DMS153 (cell line): ENCODE data around the gene NR2C2.
"Not testable (repeated sequence)": the region's sequence is repeated elsewhere in the genome, so short reads cannot be mapped to it uniquely, and the experiment has no call there.

Experiments used
- DNase-seq: peaks from one replicate; lab custom pipeline; 2025; lab: John Stamatoyannopoulos, UW

NR2C2 gene

DNA sequence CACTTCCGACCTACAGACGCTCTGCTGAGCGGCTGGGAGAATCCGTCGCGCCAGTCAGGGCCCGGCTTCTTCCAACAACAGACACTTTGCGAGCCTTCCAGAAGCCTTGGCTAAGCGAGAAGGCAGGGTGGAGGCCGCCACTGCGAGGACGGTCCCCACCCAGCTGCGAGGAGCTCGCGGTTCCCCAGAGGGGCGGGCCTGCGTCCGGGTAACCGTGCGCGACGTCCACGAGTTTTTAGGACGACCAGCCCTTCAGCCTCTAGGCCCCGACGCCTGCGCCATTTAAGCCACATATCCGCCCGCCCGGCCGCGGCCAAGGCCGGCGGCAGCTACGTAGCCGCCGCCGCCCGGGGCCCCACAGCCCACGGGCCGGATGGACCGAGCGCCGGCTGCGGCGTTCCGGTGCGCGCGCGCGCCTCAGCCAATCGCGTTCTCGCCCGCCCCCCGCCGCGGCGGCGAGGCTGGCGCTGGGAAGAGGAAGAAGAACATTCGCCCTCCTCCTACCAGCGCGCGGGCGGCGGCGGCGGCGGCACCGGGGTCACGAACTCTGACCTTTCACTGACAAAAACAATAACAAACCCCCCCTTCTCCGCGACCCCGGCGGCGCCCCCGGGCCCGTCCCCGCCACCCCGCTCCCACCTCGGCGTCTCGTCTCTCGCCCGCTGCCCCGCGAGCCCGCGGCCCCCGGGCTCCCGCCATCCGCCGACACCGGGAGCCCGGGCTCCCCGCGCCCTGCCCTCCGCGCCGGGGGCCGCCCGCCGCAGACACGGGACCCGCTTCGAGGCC is at the start of gene NR2C2:
NR2C2 (plus strand) TSS at position 484 of the 786 bp plus-strand sequence. CDS start 56,332 bp downstream, outside the sequence.
- DNase-seq, result peak; percentile 20

DNA sequence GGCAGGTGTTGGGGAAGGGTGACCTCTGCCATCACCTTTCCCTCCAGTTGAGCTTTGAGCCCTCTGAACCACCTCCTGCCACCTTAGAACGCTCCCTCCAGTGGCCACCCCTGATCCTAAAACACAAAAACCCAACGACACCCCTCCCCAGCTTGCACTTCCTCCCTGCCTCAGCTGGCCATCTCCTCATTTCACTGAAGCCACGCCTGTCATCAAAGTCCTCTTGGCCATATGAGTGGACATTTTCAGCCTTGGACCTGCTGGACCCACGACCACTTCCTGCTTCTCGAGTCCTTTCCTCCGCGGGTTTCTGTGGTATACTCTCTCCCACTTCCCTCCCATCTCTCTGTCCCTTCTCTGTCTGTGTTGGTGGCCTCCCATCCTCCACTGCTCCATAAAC is 48.5 kb upstream of the NR2C2 start:
- DNase-seq, result no peak

DNA sequence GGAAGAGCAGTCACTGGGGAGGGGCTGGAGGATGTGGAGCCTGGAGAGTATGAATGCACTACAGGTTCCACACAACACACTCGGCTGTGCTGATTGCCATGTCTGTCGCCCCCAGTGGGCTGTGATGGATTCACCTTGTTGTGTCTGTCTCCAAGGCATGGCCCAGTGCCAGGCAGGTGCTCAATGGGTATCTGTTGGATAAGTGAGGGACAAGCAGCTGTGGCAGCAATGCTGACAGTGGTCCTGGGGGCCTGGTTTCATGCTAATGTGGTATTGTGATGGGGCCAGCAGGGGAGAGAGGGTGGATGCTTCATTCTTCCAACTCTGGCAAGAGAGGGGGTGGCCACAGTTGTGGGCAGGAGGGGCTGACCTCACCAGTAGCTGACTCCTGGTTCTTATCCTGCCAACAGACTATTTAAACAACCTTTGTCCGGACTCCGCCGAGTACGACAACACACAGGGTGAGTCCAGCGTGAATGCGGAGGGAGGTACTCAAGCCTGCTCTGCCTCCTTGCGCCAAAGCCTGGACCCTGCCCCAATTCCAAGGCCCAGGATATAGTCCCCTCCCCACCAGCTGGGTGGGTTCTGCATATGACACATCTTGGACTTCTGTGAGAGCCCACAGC is 47.3 kb upstream of the NR2C2 start:
- no peak for DNase-seq

DNA sequence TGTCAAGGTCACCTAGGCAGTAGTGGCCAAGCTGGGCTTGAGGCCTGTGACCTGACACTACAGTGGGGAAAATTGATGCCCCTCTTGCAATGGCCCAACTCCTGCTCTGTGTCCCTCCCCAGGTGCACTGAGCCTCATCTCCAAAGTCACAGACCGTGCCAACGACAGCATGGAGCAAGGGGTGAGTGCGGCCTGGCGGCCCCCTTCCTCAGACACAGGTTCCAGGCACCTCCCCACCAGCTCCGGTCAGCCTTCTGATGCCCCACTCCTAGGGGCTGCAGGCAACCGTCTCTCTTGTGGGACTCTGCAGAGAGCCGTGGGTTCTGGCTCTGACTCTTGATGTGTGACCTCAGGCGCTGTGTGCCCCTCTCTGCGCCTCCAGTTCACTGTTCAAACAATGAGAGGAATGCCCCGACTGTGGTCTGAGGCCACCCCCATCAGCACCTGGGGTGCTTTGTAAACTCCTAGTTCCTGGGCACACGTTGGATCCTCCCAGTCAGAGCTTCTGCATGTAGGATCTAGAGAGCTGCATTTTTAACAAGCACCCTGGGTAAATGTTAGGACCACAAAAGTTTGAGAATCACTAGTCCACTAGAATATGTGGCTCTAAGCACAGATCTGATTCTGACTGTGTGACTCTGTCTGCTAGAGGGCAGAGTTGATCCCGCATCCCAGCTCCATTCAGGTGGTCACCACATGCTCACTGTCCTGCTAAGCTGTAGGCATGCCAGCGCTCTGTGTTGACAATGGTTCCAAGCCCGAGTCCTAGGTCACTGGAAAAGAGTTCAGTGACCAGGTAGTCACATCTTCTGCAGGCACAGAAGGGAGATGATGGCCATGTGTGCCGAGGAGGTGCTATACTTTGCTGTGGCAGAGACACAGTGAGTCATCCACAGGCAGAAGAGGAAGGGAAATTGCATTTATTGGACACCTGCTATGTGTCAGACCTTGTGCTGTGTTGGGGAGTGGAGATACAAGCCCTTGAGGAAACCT is 46.2 kb upstream of the NR2C2 start:
- DNase-seq, result no peak

GRCh38 chr3:14902719-14903118 is 44.7 kb upstream of the NR2C2 start:
- DNase-seq, result no peak

DNA sequence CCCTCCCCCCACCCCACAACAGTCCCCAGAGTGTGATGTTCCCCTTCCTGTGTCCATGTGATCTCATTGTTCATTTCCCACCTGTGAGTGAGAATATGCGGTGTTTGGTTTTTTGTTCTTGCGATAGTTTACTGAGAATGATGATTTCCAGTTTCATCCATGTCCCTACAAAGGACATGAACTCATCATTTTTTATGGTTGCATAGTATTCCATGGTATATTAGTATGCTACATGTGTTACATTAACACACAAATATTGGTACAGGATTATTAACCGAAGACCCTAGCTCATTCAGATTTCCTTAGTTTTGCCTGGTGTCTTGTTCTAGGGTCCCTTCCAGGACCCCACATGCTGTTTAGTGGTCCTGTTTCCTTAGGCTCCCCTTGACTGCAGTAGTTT is 43.9 kb upstream of the NR2C2 start:
- DNase-seq, result not testable (repeated sequence)

DNA sequence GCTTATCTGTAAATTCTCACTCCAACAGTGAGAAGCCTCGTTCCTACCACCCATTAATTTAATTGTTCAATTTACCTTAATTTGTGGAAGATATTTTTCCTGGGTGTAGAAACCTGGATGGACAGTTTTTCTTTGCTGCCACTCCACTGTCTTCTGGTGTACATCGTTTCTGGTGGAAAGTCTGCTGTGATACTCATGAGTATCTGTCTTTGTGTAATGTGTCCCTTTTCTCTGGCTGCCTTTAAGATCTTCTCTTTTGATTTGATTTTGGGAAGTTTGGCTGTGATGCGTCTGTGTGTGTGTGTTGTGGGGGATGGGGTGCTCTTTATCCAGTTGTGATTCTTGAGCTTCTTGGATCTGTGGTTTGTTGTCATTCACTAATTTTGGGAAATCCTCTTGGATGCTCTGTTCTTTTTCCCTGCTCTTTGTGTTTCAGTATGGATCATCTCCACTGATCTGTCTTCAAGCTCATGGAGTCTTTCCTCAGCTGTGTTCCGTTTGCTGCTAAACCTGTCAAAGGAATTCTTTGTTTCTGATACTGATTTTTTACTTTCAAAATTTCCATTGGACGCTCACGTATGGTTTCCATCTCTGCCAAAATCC is 42.2 kb upstream of the NR2C2 start:
- no peak for DNase-seq

GRCh38 chr3:14906355-14906971 is 40.9 kb upstream of the NR2C2 start:
- no peak for DNase-seq

GRCh38 chr3:14907043-14907966 is 40.1 kb upstream of the NR2C2 start:
- DNase-seq, result no peak

DNA sequence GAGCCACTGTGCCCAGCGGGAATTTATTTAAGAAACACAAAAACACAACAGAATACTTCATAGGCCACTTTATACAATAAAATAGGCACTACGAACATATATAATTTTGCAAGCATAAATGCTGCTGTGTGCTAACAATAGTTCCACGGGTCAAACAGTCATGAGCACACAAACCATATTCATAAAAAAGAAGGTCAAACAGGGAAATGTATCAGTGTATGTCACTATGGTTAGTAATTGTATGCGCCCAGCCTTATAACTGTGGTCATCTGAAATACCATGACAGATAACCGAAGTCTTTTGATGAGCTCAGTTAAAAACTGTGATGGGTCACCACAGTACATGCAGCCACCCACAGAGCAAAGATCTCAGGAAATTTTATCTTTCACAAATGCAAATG is 38.1 kb upstream of the NR2C2 start:
- DNase-seq, result no peak

DNA sequence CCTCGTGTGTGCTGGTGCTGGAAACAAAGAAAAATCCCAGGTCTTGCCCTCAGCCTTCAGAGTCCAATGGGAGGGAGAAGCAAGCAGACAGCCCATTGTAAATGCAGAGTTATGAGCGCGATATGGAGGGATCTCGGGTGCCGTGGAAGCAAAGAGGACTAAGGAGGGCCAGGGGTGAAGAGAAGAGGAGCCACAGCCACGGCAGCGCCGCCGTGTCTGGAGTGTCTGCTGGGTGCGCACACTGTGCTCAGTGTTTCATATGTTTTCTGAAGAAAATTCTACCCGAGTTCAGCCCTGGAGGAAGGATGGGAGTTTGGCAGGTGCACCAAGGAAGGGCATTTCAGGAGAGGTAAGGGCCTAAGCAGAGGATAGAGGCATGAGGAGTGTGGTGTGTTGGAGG is 35.7 kb upstream of the NR2C2 start:
- no peak for DNase-seq

DNA sequence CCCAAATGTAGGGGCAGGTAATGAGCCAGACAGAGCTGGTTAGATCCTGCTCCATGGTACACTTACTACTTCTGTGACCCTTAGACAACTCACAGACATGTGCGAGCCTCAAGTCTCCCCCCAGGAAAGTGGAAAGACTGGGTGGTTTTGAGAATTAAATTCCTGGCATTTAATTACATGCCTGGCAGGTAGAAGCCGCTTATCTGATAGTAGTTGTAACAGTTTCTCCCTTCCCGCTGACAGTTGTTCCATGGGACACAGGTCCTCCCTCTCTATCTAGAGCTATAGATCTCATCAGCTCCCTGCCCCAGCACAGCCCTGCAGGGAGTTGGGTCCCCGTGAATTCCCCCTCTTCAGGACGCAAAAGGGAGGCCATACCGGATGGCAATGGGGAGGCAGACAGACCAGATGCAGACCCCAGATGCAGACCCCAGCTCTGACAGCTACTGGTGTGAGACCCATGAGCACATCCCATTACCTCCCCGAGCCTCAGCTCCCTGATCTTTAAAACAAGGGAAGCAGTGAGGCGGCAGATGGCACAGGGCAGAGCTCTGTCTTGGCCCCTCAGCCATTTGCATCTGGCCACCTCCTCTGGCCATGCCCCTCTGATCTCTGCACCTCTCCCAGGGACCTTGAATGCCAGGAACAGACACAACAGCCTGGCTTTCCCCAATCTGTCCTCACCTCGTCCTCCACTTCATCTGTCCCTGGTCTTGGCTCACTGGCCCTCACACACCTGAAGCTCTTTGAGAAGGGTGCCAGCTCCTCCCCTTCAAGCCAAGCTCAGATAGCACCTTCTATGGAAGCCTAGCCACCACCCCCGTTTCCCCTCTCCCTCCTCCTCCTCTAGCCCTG is 34.1 kb upstream of the NR2C2 start:
- no peak for DNase-seq

DNA sequence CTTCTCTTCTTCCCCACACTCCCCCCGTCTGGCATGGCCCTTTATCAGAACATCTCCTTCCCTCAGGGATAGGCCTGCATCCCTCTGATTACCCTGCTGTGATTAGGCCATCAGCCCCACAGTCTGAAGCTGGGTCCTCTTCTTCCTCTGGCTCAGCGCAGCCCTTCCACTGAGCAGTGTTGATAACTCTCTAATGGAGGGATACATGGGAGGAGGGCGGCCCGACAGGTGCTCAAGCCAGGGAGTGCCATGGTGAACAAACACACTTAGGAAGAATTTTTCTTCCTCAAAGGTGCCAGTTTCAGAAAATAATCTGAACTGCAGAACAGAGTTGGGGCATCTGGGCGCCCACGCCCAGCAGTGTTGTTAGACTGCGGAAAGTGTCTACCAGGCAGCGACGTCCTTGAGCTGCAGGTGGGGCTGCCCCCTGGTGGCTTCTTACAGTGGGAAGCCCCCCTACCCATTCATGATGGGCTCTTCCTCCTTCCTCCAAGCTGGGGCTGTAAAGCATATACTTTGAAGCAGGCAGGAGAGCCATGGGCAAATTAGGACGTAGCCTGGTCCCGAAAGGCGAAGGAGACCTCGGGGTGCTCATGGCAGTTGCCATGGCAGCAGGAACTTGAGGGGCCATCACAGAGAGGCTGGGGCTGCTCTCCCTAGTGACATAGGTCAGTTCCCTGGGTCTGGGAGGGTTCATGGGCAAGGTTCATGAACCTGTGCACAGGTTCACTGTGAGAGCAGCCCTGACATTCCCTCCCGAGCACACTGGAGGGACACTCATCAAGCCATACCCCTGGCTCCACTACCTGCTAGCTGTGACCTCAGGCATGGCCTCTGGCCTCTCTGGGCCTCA is 33.2 kb upstream of the NR2C2 start:
- no peak for DNase-seq

GRCh38 chr3:14914779-14915117 is 32.6 kb upstream of the NR2C2 start:
- DNase-seq, result no peak

GRCh38 chr3:14915636-14916222 is 31.7 kb upstream of the NR2C2 start:
- no peak for DNase-seq

GRCh38 chr3:14918356-14918860 is 29.0 kb upstream of the NR2C2 start:
- no peak for DNase-seq

DNA sequence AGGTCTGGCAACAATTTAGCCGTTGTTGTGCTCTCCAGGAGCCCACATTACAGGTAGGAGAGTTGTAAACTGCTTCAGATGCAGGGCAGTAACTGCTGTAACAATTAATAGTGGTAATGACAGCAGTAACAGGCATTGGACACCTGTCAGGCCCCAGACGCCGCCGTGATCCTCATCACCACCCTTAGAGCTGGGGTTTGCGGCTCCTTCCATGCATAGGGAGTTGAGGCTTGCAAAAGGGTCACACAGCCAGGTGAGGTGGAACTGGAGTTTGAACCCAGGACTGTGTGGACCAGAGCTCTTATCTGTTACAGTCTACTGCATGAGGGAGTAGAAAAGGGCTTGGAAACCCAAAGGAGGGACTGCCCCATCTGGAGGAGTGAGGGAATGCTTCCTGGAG is 26.8 kb upstream of the NR2C2 start:
- DNase-seq, result no peak

DNA sequence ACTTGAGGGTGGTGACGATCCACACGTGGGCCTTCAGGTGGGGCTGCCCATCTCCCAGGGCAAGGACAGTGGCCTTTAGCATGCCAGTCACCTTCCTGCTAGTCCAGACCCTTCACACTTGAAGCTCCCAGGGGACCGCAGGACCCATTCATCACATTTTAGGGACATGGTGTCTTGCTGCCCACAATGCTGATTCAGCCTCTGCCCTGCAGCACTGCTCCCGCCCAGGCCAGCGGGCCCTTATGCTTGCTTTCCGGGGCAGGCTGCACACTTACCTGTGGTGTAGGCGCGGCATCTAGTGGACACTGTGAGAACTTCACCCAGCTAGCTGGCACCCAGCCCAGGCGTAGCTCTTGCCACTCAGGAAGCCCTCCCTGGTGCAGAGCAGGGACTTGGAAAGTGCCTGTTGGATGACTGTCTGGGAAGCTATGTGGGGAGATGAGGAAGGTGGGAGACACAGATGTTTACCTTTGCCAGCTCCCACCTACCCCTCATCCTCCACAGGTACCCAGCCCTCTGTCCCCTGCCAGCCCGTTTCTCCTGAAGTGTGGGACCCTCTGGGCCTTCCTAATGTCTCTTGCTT is 26.3 kb upstream of the NR2C2 start:
- DNase-seq, result peak; percentile 16
